Naive B cell (primary cell): ENCODE measurements around the gene LIAS. TPM values are rescaled to one million over a fixed set of nuclear protein-coding genes. Genes with fewer than 3 reads are reported as not detected.
"Not testable (repeated sequence)": the region's sequence is repeated elsewhere in the genome, so short reads cannot be mapped to it uniquely, and the experiment has no call there.

Experiments
- ATAC-seq, 2 donors: fragments of 150-1000 bp; cut with Tn5 transposase; 2 replicates each; pipeline ENCODE4 v1.10.0; 2021; ENCODE audit warnings: low read depth in 2 of 2, mild to moderate bottlenecking in 2 of 2, moderate library complexity in 2 of 2
- DNase-seq: peaks from one replicate; pipeline ENCODE4 v3.0.0; 2022
- H3K27ac Mint-ChIP-seq, 6 donors: one replicate each; pipeline ENCODE4 v1.8.0; 2020 to 2022; ENCODE audit warnings: mild to moderate bottlenecking in 6 of 6, mixed read lengths in 6 of 6, moderate library complexity in 5 of 6, inconsistent platforms in 2 of 6
- H3K27me3 Mint-ChIP-seq, 3 donors: one replicate each; pipeline ENCODE4 v1.8.0; 2021 to 2022; ENCODE audit warnings: mixed read lengths in 3 of 3, mild to moderate bottlenecking in 1 of 3
- H3K36me3 Mint-ChIP-seq, 2 donors: one replicate each; pipeline ENCODE4 v1.8.0; 2020 to 2022; ENCODE audit warnings: mixed read lengths in 2 of 2, inconsistent platforms in 1 of 2, mild to moderate bottlenecking in 1 of 2
- H3K4me1 Mint-ChIP-seq, 3 donors: one replicate each; pipeline ENCODE4 v1.8.0; 2020 to 2022; ENCODE audit warnings: mixed read lengths in 3 of 3, inconsistent platforms in 1 of 3, mild to moderate bottlenecking in 1 of 3, moderate library complexity in 1 of 3
- H3K4me3 Mint-ChIP-seq, 8 donors: one replicate each; pipeline ENCODE4 v1.8.0; 2020 to 2022; ENCODE audit warnings: mild to moderate bottlenecking in 8 of 8, mixed read lengths in 8 of 8, moderate library complexity in 8 of 8, inconsistent platforms in 2 of 8
- H3K9me3 Mint-ChIP-seq, 7 donors: one replicate each; pipeline ENCODE4 v1.8.0; 2020 to 2022; ENCODE audit warnings: mixed read lengths in 7 of 7, mild to moderate bottlenecking in 5 of 7, inconsistent platforms in 2 of 7, moderate library complexity in 1 of 7
- polyA plus RNA-seq, 6 donors: library from polyadenylated mRNA; unstranded; fragments of 300-500 nt; fragmentation: Illumina TruSeq; gene quantifications; one replicate each; pipeline ENCODE4 v1.2.3, GENCODE V29; 2021; ENCODE audit warnings: low read depth in 6 of 6

Gene LIAS
- polyA plus RNA-seq, 6 donors from 2014 or later, result 9.2 to 20.6 (median 16.5) TPM; not detected in 1

- no peak for DNase-seq
- H3K4me1 Mint-ChIP-seq, result peaks cover 0 to 22% (median 11%) of the 10 kb centered on the region in 3 donors
- no peak overlapping the region for H3K27ac Mint-ChIP-seq
- no peaks in the 10 kb centered on the region for H3K9me3 Mint-ChIP-seq
- no peak for ATAC-seq
- no peak overlapping the region for H3K4me3 Mint-ChIP-seq
- peaks cover 0 to 5% (median 0%) of the 10 kb centered on the region in 3 donors for H3K27me3 Mint-ChIP-seq
- no peaks in the 10 kb centered on the region for H3K36me3 Mint-ChIP-seq
Measured at GRCh38 chr4:39442998-39443397, 15.9 kb upstream of the LIAS start.

DNA sequence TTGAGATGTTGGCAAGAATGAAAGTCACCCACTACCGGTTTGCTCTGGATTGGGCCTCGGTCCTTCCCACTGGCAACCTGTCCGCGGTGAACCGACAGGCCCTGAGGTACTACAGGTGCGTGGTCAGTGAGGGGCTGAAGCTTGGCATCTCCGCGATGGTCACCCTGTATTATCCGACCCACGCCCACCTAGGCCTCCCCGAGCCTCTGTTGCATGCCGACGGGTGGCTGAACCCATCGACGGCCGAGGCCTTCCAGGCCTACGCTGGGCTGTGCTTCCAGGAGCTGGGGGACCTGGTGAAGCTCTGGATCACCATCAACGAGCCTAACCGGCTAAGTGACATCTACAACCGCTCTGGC, 12.4 kb upstream of the LIAS start:
- Mint-ChIP-seq H3K4me1 (peaks cover 0 to 24% (median 11%) of the 10 kb centered on the region in 3 donors), H3K36me3 (no peaks in the 10 kb centered on the region), H3K27ac (peak overlapping the region in 5 of 6 donors; percentile 87 to 98 (median 94)), H3K4me3 (peak overlapping the region in 7 of 8 donors; percentile 73 to 93 (median 84)), H3K9me3 (no peaks in the 10 kb centered on the region), H3K27me3 (no peaks in the 10 kb centered on the region)
- DNase-seq, result no peak
- ATAC-seq, result no peak

- Mint-ChIP-seq H3K4me1 (peaks cover under 1 to 24% (median 11%) of the 10 kb centered on the region in 3 donors), H3K27ac (peak overlapping the region; percentile 66 to 98 (median 94)), H3K9me3 (no peaks in the 10 kb centered on the region), H3K4me3 (peak overlapping the region; percentile 73 to 93 (median 86)), H3K27me3 (no peaks in the 10 kb centered on the region), H3K36me3 (peaks cover 2 to 3% of the 10 kb centered on the region in 2 donors)
- peak; percentile 92 to 93 for ATAC-seq
- peak; percentile 84 for DNase-seq
Measured at GRCh38 chr4:39446842-39447573, 11.8 kb upstream of the LIAS start.

- ATAC-seq (no peak), DNase-seq (no peak)
- no peaks in the 10 kb centered on the region for H3K27me3 Mint-ChIP-seq
- no peak overlapping the region for H3K4me3 Mint-ChIP-seq
- peaks cover 6 to 24% (median 11%) of the 10 kb centered on the region in 3 donors for H3K4me1 Mint-ChIP-seq
- H3K36me3 Mint-ChIP-seq, result peaks cover 29% of the 10 kb centered on the region in 2 donors
- H3K27ac Mint-ChIP-seq, result peak overlapping the region in 4 of 6 donors; percentile 18 to 87 (median 52)
- H3K9me3 Mint-ChIP-seq, result no peaks in the 10 kb centered on the region
Measured at GRCh38 chr4:39450618-39451017, 8.2 kb upstream of the LIAS start.

- Mint-ChIP-seq H3K9me3 (no peaks in the 10 kb centered on the region), H3K27me3 (no peaks in the 10 kb centered on the region), H3K4me1 (peaks cover 7 to 19% (median 14%) of the 10 kb centered on the region in 3 donors), H3K4me3 (no peak overlapping the region), H3K36me3 (peaks cover 29 to 31% of the 10 kb centered on the region in 2 donors), H3K27ac (peak overlapping the region in 1 of 6 donors; percentile 49)
- ATAC-seq (no peak), DNase-seq (no peak)
Measured at GRCh38 chr4:39451423-39452023, 7.3 kb upstream of the LIAS start.

- Mint-ChIP-seq H3K9me3 (no peaks in the 10 kb centered on the region), H3K27me3 (no peaks in the 10 kb centered on the region), H3K4me1 (peaks cover 13 to 19% (median 14%) of the 10 kb centered on the region in 3 donors), H3K27ac (peak overlapping the region in 5 of 6 donors; percentile 10 to 56 (median 44)), H3K4me3 (peak overlapping the region in 1 of 8 donors; percentile 40), H3K36me3 (peaks cover 35 to 38% of the 10 kb centered on the region in 2 donors)
- ATAC-seq (no peak), DNase-seq (no peak)
Measured at GRCh38 chr4:39452153-39452859, 6.5 kb upstream of the LIAS start.

DNA sequence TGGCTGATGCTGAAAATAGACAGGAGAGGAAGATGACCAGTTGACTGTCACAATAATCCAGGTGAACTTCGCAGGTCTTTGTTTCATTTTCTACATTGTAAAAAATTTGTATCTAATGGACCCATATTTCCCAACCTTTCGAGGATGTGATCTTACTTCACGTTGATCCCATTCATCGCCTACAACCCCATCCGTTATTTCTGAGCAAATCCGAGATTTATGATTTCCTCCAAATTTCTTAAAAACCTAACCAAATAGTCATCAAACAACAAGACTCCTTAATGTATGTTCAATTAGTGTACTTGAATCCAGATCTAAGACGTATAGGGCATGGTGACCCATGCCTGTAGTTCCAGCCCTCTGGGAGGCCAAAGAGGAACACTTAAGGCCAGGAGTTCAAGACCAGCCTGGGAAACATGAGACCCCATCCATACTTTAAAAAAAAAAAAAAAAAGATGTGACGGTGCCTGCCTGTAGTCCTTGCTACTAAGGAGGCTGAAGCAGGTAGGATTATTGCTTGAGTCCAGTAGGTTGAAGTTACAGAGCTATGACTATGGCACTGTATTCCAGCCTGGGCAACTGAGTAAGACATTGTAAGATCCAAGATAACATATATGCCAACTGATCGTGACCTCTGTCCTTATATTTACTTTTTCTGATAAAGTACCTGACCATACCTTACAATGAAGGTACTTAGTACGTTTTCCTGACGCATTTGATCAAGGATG, 5.8 kb upstream of the LIAS start:
- ATAC-seq, result peak in 1 of 2 donors; percentile 13
- peak overlapping the region in 1 of 8 donors; percentile 40 for H3K4me3 Mint-ChIP-seq
- no peaks in the 10 kb centered on the region for H3K9me3 Mint-ChIP-seq
- H3K27ac Mint-ChIP-seq, result peak overlapping the region in 2 of 6 donors; percentile 40 to 49
- peaks cover 14 to 18% (median 15%) of the 10 kb centered on the region in 3 donors for H3K4me1 Mint-ChIP-seq
- no peak for DNase-seq
- no peaks in the 10 kb centered on the region for H3K27me3 Mint-ChIP-seq
- H3K36me3 Mint-ChIP-seq, result peaks cover 35 to 38% of the 10 kb centered on the region in 2 donors

DNA sequence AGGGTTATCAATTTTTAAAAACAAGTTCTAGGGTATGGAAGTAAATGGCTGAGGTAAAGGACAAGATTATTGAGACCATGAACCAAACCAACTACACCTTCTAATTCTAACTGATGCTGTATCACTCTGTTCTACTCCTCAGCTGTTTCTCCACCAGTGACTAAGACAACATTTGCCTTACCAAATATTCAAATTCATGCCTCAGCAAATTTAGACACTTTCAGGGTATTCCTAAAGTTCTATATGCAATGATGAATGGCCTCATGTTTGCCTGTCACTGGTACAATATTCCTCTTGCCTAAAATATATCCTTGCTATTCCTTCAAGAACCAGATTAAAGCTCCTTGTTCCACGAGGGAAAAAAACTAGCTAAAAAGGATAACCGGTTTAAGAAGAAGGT, 5.1 kb upstream of the LIAS start:
- no peaks in the 10 kb centered on the region for H3K27me3 Mint-ChIP-seq
- peaks cover 14 to 23% (median 21%) of the 10 kb centered on the region in 3 donors for H3K4me1 Mint-ChIP-seq
- peaks cover 35 to 38% of the 10 kb centered on the region in 2 donors for H3K36me3 Mint-ChIP-seq
- no peak overlapping the region for H3K4me3 Mint-ChIP-seq
- ATAC-seq (no peak), DNase-seq (no peak)
- H3K27ac Mint-ChIP-seq, result no peak overlapping the region
- no peaks in the 10 kb centered on the region for H3K9me3 Mint-ChIP-seq

DNA sequence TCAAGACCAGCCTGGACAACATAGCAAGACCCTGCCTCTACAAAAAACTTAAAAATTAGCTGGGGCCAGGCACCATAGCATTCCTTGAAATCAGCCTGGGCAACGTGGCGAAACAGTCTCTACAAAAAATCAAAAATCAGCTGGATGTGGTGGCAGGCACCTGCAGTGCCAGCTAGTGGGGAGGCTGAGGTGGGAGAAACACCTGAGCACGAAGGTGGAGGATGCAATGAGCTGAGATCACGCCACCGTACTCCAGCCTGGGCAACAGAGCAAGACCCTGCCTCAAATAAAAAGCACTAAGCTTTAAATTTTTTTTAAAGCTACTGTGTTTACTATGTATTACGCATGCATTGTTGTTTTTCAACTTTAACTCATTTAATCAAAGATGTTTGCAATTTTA, 3.4 kb upstream of the LIAS start:
- ATAC-seq, result no peak
- Mint-ChIP-seq H3K4me3 (peak overlapping the region in 1 of 8 donors; percentile 40), H3K4me1 (peaks cover 14 to 34% (median 21%) of the 10 kb centered on the region in 3 donors), H3K27me3 (no peaks in the 10 kb centered on the region), H3K36me3 (peaks cover 35 to 38% of the 10 kb centered on the region in 2 donors), H3K9me3 (no peaks in the 10 kb centered on the region), H3K27ac (no peak overlapping the region)
- no peak for DNase-seq

GRCh38 chr4:39456946-39457763, 1.7 kb upstream of the LIAS start:
- H3K27me3 Mint-ChIP-seq, result no peaks in the 10 kb centered on the region
- no peak for ATAC-seq
- H3K27ac Mint-ChIP-seq, result peak overlapping the region; percentile 98 to 100 (median 100)
- peaks cover 32 to 33% of the 10 kb centered on the region in 2 donors for H3K36me3 Mint-ChIP-seq
- H3K4me1 Mint-ChIP-seq, result peaks cover 13 to 34% (median 21%) of the 10 kb centered on the region in 3 donors
- DNase-seq, result no peak
- H3K9me3 Mint-ChIP-seq, result no peaks in the 10 kb centered on the region
- H3K4me3 Mint-ChIP-seq, result peak overlapping the region; percentile 70 to 99 (median 96)

DNA sequence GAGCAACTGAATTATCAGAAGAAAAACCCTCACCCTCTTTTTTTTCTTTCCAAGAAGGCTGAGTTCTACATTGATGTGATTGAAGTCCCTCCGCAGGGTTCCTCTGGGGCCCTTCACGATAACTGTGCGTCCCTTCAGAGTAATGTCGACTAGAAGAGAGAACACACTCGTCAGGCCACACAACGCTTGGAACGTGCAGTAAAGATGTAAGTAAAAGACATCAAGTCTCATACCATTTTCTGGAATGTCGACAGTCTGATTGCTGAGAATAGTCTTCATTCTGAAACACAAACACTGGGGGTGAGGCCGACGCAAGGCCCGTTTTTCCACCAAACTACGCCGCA, 723 bp upstream of the LIAS start:
- Mint-ChIP-seq H3K4me3 (peak overlapping the region; percentile 95 to 99 (median 96)), H3K36me3 (peaks cover 23 to 24% of the 10 kb centered on the region in 2 donors), H3K4me1 (peaks cover 8 to 34% (median 21%) of the 10 kb centered on the region in 3 donors), H3K27ac (peak overlapping the region; percentile 98 to 100 (median 100))
- DNase-seq, H3K27me3 Mint-ChIP-seq, H3K9me3 Mint-ChIP-seq: not testable (repeated sequence)
- peak; percentile 2 to 8 for ATAC-seq

- Mint-ChIP-seq H3K36me3 (peaks cover 7 to 12% of the 10 kb centered on the region in 2 donors), H3K4me1 (peaks cover 4 to 11% (median 7%) of the 10 kb centered on the region in 3 donors), H3K4me3 (peak overlapping the region in 1 of 8 donors; percentile 2), H3K27ac (no peak overlapping the region), H3K9me3 (no peaks in the 10 kb centered on the region), H3K27me3 (no peaks in the 10 kb centered on the region)
- ATAC-seq (no peak), DNase-seq (no peak)
Measured at GRCh38 chr4:39464886-39465501, 6.1 kb downstream of the LIAS start.
